K562 (cell line): Measurements from ENCODE around the gene TCTN3. TPM values are rescaled to one million over a fixed set of nuclear protein-coding genes. Genes with fewer than 3 reads are reported as not detected.

Source experiments
- ATAC-seq: fragments of 200-7000 bp; cut with Tn5 transposase; 3 replicates; pipeline ENCODE4 v1.9.1; 2020; ENCODE audit warnings: moderate library complexity
- BruUV-seq: library from RNA; stranded (reverse); fragments of 400-500 nt; replicated peaks from 2 replicates; lab custom pipeline; 2021; lab: Mats Ljungman, UMichigan
- CTCF ChIA-PET: fragments of 300-600 bp; formaldehyde crosslinking; extraction: SDS; loops from one replicate; lab custom pipeline; 2021; ENCODE audit warnings: low intra/inter-chr PET ratio; lab: Yijun Ruan, JAX
- POLR2A ChIA-PET: fragments of 300-600, 350-650 bp; sonication (Branson Sonifier 250); formaldehyde crosslinking; extraction: SDS; loops from one replicate; lab custom pipeline; 2021; ENCODE audit warnings: antibody characterized with exemption, inconsistent platforms; lab: Yijun Ruan, JAX
- DNase-seq, 4 experiments: peaks; one replicate each; pipeline versions ENCODE4 v3.0.0 to v3.0.0-alpha.2; 2011 to 2018; ENCODE audit warnings: low spot score in 3 of 4, mixed read lengths in 3 of 4; ENCODE audit errors: extremely low read depth in 1 of 4
- FAIRE-seq: peaks from 2 replicates; lab custom pipeline; 2011; peaks lifted over from hg19 to GRCh38; lab: Jason Lieb, UNC
- H2AFZ ChIP-seq: 2 replicates; pipeline ENCODE4 v1.6.0; 2011; ENCODE audit warnings: low read depth, low read length, control low read depth, inconsistent platforms
- H3K27ac ChIP-seq: fragments of 200-600 bp; 3 replicates; pipeline ENCODE4 v1.8.0; 2011; ENCODE audit warnings: low read depth, mild to moderate bottlenecking, control low read depth, inconsistent platforms, low read length, moderate library complexity, mixed read lengths; ENCODE audit errors: extremely low read depth
- H3K27me3 ChIP-seq, 2 experiments: fragments of 300-600 bp in 1 of 2; 2 replicates in 1 of 2; 3 replicates in 1 of 2; pipeline versions ENCODE4 v1.6.0 to v1.8.0; 2011; ENCODE audit warnings: inconsistent platforms in 2 of 2, low read length in 2 of 2, mild to moderate bottlenecking in 1 of 2, mixed read lengths in 1 of 2, moderate library complexity in 1 of 2; ENCODE audit not compliant: control insufficient read depth in 2 of 2, insufficient read depth in 2 of 2
- H3K36me3 ChIP-seq: fragments of 300-600 bp; 3 replicates; pipeline ENCODE4 v1.8.0; 2011; ENCODE audit warnings: mild to moderate bottlenecking, low read length, inconsistent platforms; ENCODE audit not compliant: control insufficient read depth, insufficient read depth
- H3K4me1 ChIP-seq, 2 experiments: fragments of 200-600 bp in 1 of 2; replicated peaks in 1 of 2; 2 replicates in 1 of 2; 3 replicates in 1 of 2; pipeline versions ENCODE4 v1.5.1 to v1.8.0; 2011; ENCODE audit warnings: inconsistent platforms in 2 of 2, low read length in 2 of 2, mild to moderate bottlenecking in 1 of 2, mixed read lengths in 1 of 2, moderate library complexity in 1 of 2; ENCODE audit not compliant: control insufficient read depth in 2 of 2, insufficient read depth in 2 of 2
- H3K4me2 ChIP-seq: 2 replicates; pipeline ENCODE4 v1.6.1; 2011; ENCODE audit warnings: low read length, control low read depth, inconsistent platforms, mixed read lengths; ENCODE audit not compliant: insufficient read depth
- H3K4me3 ChIP-seq: fragments of 200-600 bp; sonication (generic), shearing (Covaris generic); 2 replicates; pipeline ENCODE4 v1.5.1; 2016; ENCODE audit warnings: control low read depth, inconsistent platforms
- H3K79me2 ChIP-seq: fragments of 200-600 bp; 3 replicates; pipeline ENCODE4 v1.8.0; 2011; ENCODE audit warnings: low read length, inconsistent platforms; ENCODE audit not compliant: control insufficient read depth, insufficient read depth
- H3K9ac ChIP-seq, 2 experiments: 2 replicates each; pipeline versions ENCODE4 v1.6.0 to v1.6.1; 2011; ENCODE audit warnings: low read depth in 2 of 2, low read length in 2 of 2, control low read depth in 1 of 2, inconsistent platforms in 1 of 2, mild to moderate bottlenecking in 1 of 2, mixed read lengths in 1 of 2; ENCODE audit not compliant: insufficient read depth in 1 of 2
- H3K9me1 ChIP-seq: one replicate; pipeline ENCODE4 v1.6.0; 2011; ENCODE audit warnings: inconsistent platforms, mild to moderate bottlenecking, low read length, moderate library complexity; ENCODE audit not compliant: control insufficient read depth, insufficient read depth
- H3K9me3 ChIP-seq: replicated peaks from 2 replicates; pipeline ENCODE4 v1.5.1; 2011; ENCODE audit warnings: low read depth, low read length, inconsistent platforms; ENCODE audit not compliant: control insufficient read depth, insufficient read depth
- H4K20me1 ChIP-seq: replicated peaks from 2 replicates; pipeline ENCODE4 v1.6.1; 2011; ENCODE audit warnings: low read length, inconsistent platforms, mixed read lengths; ENCODE audit not compliant: control insufficient read depth, insufficient read depth
- ARNT ChIP-seq, 2 experiments: fragments of 450-650 bp; IDR thresholded peaks; 2 replicates each; pipeline ENCODE4 v1.6.1; 2016; ENCODE audit warnings: mild to moderate bottlenecking in 1 of 2
- BCOR ChIP-seq: fragments of 450-650 bp; IDR thresholded peaks from 2 replicates; pipeline ENCODE4 v1.6.1; 2016
- CCNT2 ChIP-seq: IDR thresholded peaks from 2 replicates; pipeline ENCODE4 v1.6.1; 2011; ENCODE audit warnings: borderline replicate concordance, low read depth, mild to moderate bottlenecking, moderate library complexity, mixed read lengths, low read length; ENCODE audit not compliant: insufficient read length; ENCODE audit errors: extremely low read depth
- EHMT2 ChIP-seq: fragments of 450-650 bp; IDR thresholded peaks from 2 replicates; pipeline ENCODE4 v1.6.1; 2018; ENCODE audit warnings: antibody characterized with exemption
- ERF ChIP-seq: fragments of 450-650 bp; formaldehyde crosslinking; IDR thresholded peaks from 2 replicates; pipeline ENCODE4 v1.4.0; 2020; ENCODE audit warnings: mild to moderate bottlenecking, mixed read lengths
- ETV1 ChIP-seq: fragments of 450-650 bp; conservative IDR thresholded peaks from 2 replicates; pipeline ENCODE4 v1.6.1; 2016; ENCODE audit warnings: missing genetic modification characterization, control low read depth, low read depth, missing compliant biosample characterization
- MTF1 ChIP-seq: fragments of 250-450 bp; sonication (Bioruptor Pico); IDR thresholded peaks from 2 replicates; pipeline ENCODE4 v1.9.0; 2021; ENCODE audit warnings: moderate library complexity, mild to moderate bottlenecking, inconsistent platforms, borderline replicate concordance
- NONO ChIP-seq, 2 experiments: fragments of 200-400 bp in 1 of 2; fragments of 450-650 bp in 1 of 2; formaldehyde crosslinking in 1 of 2; IDR thresholded peaks; 2 replicates each; pipeline ENCODE4 v1.6.1; 2017; ENCODE audit warnings: low read depth in 2 of 2, mild to moderate bottlenecking in 2 of 2, moderate library complexity in 2 of 2, low read length in 1 of 2
- RBBP5 ChIP-seq: fragments of 200-600 bp; sonication (generic); IDR thresholded peaks from 2 replicates; pipeline ENCODE4 v1.6.1; 2012; ENCODE audit warnings: borderline replicate concordance, mild to moderate bottlenecking, low read length, control low read depth, inconsistent platforms; ENCODE audit not compliant: insufficient read depth, poor library complexity, severe bottlenecking
- TOE1 ChIP-seq, 2 experiments: fragments of 450-650 bp in 1 of 2; sonication (generic) in 1 of 2; formaldehyde crosslinking in 1 of 2; IDR thresholded peaks; 2 replicates each; pipeline versions ENCODE4 v1.7.1 to v1.8.0; 2016 to 2022; ENCODE audit warnings: borderline replicate concordance in 2 of 2, mild to moderate bottlenecking in 2 of 2, antibody characterized with exemption in 1 of 2, inconsistent platforms in 1 of 2, low read depth in 1 of 2, missing genetic modification reagents in 1 of 2, moderate library complexity in 1 of 2
- XRCC4 ChIP-seq: IDR thresholded peaks from one replicate; pipeline ENCODE4 v1.6.1; 2011; ENCODE audit not compliant: insufficient read depth, insufficient read length; ENCODE audit errors: extremely low read depth
- XRCC5 ChIP-seq: fragments of 200-400 bp; formaldehyde crosslinking; IDR thresholded peaks from 2 replicates; pipeline ENCODE4 v1.6.1; 2017; ENCODE audit warnings: low read depth, mild to moderate bottlenecking, low read length
- ZFP36 ChIP-seq: fragments of 150-350 bp; IDR thresholded peaks from 2 replicates; pipeline ENCODE4 v1.6.1; 2018; ENCODE audit warnings: low read length, low read depth; ENCODE audit not compliant: partially characterized antibody
- ZNF175 ChIP-seq: fragments of 200-800 bp; sonication (Bioruptor generic); IDR thresholded peaks from 2 replicates; pipeline ENCODE4 v1.6.1; 2016; ENCODE audit warnings: low read depth, mild to moderate bottlenecking, missing genetic modification characterization, missing compliant biosample characterization
- ZNF24 ChIP-seq: fragments of 450-650 bp; IDR thresholded peaks from 2 replicates; pipeline ENCODE4 v1.6.1; 2016
- WGBS: fragments of 100-300 bp; shearing (Covaris generic); methylation state at CpG from one replicate; pipeline ENCODE4 v1.1.6; 2016; ENCODE audit warnings: low coverage, mixed read lengths; ENCODE audit not compliant: insufficient coverage; ENCODE audit errors: missing lambda C conversion rate; 5-methylcytosine and 5-hydroxymethylcytosine counted together
- in situ Hi-C: fragments of 300-500 bp; cut with MboI; formaldehyde crosslinking; loops from 4 replicates; pipeline ENCODE4 v1.15.0; 2018; ENCODE audit warnings: inconsistent platforms, mixed read lengths
- intact Hi-C: fragments of 100-400 bp; cut with micrococcal nuclease; formaldehyde crosslinking; loops from 2 replicates; pipeline ENCODE4 v1.14.2; 2022
- polyA plus RNA-seq, 8 experiments: library from polyadenylated mRNA; depleted of rRNA in 4 of 8; stranded (reverse) in 5 of 8; unstranded in 3 of 8; fragments of >200 nt; fragmentation: Nextera tagmentation in 2 of 8; fragmentation: Illumina TruSeq in 1 of 8; extraction: Ambion mirVana in 2 of 8; extraction: Trizol in 1 of 8; gene quantifications; 2 replicates each; pipeline versions ENCODE4 v1.2.1 to v1.2.3, GENCODE V29; 2011 to 2014; ENCODE audit warnings: inconsistent platforms in 1 of 8, missing spikeins in 1 of 8
- total RNA-seq, 7 experiments: library from RNA; depleted of rRNA in 6 of 7; stranded (reverse); fragments of >200 nt in 6 of 7; fragmentation: Illumina TruSeq in 2 of 7; extraction: Trizol in 2 of 7; gene quantifications; 2 replicates each; pipeline versions ENCODE4 v1.2.1 to v1.2.3, GENCODE V29; 2011 to 2021; ENCODE audit warnings: low replicate concordance in 1 of 7
- TF ChIP-seq, protein P1 (sequence below): sonication (generic); formaldehyde crosslinking; IDR thresholded peaks from 2 replicates; pipeline ENCODE4 v1.8.1; 2022; ENCODE audit warnings: missing genetic modification reagents

TCTN3 gene
- total and polyA plus RNA-seq, 9 of the 15 experiments (the other 6 are each of a cell fraction or from before 2014, with no cell fraction given) = 10.4 to 25.8 (median 16.3) TPM

- in situ Hi-C loops (no loop called here), intact Hi-C loops (no loop called here)
- Histone ChIP-seq H3K9me1 (no peaks in the 10 kb centered on the region), H2AFZ (no peak overlapping the region), H3K79me2 (peaks cover 3% of the 10 kb centered on the region), H3K9me3 (0 out of 2 replicates have a peak, but pooled peaks cover 1% of the 10 kb centered on the region), H3K4me2 (no peak overlapping the region), H3K4me1 (peaks cover 0 to 2% of the 10 kb centered on the region in 2 experiments; a peak in 1 of 5 replicates), H3K4me3 (no peak overlapping the region), H4K20me1 (no peaks in the 10 kb centered on the region), H3K9ac (no peak overlapping the region), H3K36me3 (no peaks in the 10 kb centered on the region), H3K27me3 (no peaks in the 10 kb centered on the region), H3K27ac (no peak overlapping the region)
- FAIRE-seq = no peak
- ATAC-seq = no peak
- WGBS = 0% methylated on average over 2 of the region's 2 CpGs
- ChIA-PET POLR2A (no interaction called here), CTCF (no interaction called here)
- BruUV-seq = no TSS peak
- peak; percentile 66 for TF ChIP-seq ZFP36
- no peak for TF ChIP-seq ARNT (IDR thresholded peaks at IDR 0.05)
- no peak for DNase-seq
Observed at GRCh38 chr10:95698415-95698814, 4.7 kb upstream of the TCTN3 start.

DNA sequence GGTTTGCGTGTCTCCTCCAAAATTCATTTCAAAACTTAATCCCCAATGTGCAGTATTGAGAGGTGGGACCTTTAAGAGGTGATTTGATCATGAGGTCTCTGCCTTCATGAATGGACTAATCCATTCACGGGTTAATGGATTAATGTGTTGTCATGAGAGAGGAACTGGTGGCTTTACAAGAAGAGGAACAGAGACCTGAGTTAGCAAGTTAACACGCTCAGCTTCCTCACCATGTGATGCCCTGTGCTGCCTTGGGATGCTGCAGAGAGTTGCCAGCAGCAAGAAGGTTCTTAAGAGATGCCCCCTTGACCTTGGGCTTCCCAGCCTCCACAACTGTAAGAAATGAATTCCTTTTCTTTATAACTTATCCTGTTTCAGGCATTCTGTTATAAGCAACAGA lies 3.7 kb upstream of the TCTN3 start:
- no peak overlapping the region for H3K9ac ChIP-seq
- H3K27ac ChIP-seq = no peak overlapping the region
- peaks cover 13% of the 10 kb centered on the region for H3K79me2 ChIP-seq
- no peak overlapping the region for H3K4me3 ChIP-seq
- in situ Hi-C loops (no loop called here), intact Hi-C loops (no loop called here)
- no TSS peak for BruUV-seq
- H3K9me3 ChIP-seq = 0 out of 2 replicates have a peak, but pooled peaks cover 1% of the 10 kb centered on the region
- no peak overlapping the region for H2AFZ ChIP-seq
- ChIA-PET CTCF (interaction anchor here (0.6 kb wide), 1 partner anchor 320 kb away, joined by 3 read pairs; no protein-coding TSS in a partner anchor), POLR2A (no interaction called here)
- H4K20me1 ChIP-seq = no peaks in the 10 kb centered on the region
- peaks cover 1% of the 10 kb centered on the region; the same call in 1 of the 3 replicates for H3K36me3 ChIP-seq
- 15% methylated on average over 3 of the region's 3 CpGs for WGBS
- DNase-seq (no peak), FAIRE-seq (no peak), ATAC-seq (no peak)
- H3K27me3 ChIP-seq = no peaks in the 10 kb centered on the region
- H3K4me1 ChIP-seq = peaks cover 0 to 2% of the 10 kb centered on the region in 2 experiments; a peak in 1 of 5 replicates
- no peaks in the 10 kb centered on the region for H3K9me1 ChIP-seq
- H3K4me2 ChIP-seq = no peak overlapping the region
- TF ChIP-seq CCNT2 = no peak
- TF ChIP-seq XRCC5 = no peak
- no peak for TF ChIP-seq EHMT2
- no peak for TF ChIP-seq TOE1 (IDR thresholded peaks at IDR 0.05; ENCODE audit: borderline replicate concordance)
- TF ChIP-seq TOE1 (CRISPR knock-in tag; IDR thresholded peaks at IDR 0.05; ENCODE audit: borderline replicate concordance, low read depth) = no peak
- no peak for TF ChIP-seq NONO (IDR thresholded peaks at IDR 0.05; ENCODE audit: low read depth in 2 of 2, low read length in 1 of 2)
- no peak for TF ChIP-seq ETV1 (tag)
- no peak for TF ChIP-seq ZNF175
- no peak for TF ChIP-seq RBBP5
- no peak for TF ChIP-seq ERF (CRISPR knock-in tag)
- TF ChIP-seq, protein P1, sequence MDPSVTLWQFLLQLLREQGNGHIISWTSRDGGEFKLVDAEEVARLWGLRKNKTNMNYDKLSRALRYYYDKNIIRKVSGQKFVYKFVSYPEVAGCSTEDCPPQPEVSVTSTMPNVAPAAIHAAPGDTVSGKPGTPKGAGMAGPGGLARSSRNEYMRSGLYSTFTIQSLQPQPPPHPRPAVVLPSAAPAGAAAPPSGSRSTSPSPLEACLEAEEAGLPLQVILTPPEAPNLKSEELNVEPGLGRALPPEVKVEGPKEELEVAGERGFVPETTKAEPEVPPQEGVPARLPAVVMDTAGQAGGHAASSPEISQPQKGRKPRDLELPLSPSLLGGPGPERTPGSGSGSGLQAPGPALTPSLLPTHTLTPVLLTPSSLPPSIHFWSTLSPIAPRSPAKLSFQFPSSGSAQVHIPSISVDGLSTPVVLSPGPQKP = no peak
- no peak for TF ChIP-seq ZNF24
- no peak for TF ChIP-seq BCOR
- no peak for TF ChIP-seq XRCC4
- no peak for TF ChIP-seq MTF1 (CRISPR knock-in tag)
